Stimulated activated CD8-positive, alpha-beta memory T cell treated with anti-CD3 and anti-CD28 coated beads, Interleukin-15, amount 100 ng/mL, for 4 hours (primary cell): ENCODE data around the gene CCR4.
"Not testable (repeated sequence)": the region's sequence is repeated elsewhere in the genome, so short reads cannot be mapped to it uniquely, and the experiment has no call there.

ENCODE experiments used
- DNase-seq, 2 donors: peaks; one replicate each; pipeline ENCODE4 v3.0.0-alpha.2; 2020; ENCODE audit warnings: low read depth in 2 of 2

CCR4 gene

GRCh38 chr3:32951410-32951811 is at the start of gene CCR4:
CCR4 (plus strand) TSS chr3:32951644; CDS start chr3:32953423, 1,779 bp downstream.
- DNase-seq, result no peak

- peak in 1 of 2 donors; percentile 1 for DNase-seq
Observed at GRCh38 chr3:32902887-32903371, 48.5 kb upstream of the CCR4 start.

GRCh38 chr3:32903953-32904352 is 47.5 kb upstream of the CCR4 start:
- no peak for DNase-seq

GRCh38 chr3:32909999-32910398 is 41.4 kb upstream of the CCR4 start:
- DNase-seq, result no peak

- DNase-seq, result no peak
Observed at GRCh38 chr3:32910954-32911353, 40.5 kb upstream of the CCR4 start.

GRCh38 chr3:32912046-32912445 is 39.4 kb upstream of the CCR4 start:
- no peak for DNase-seq

GRCh38 chr3:32913790-32914446 is 37.5 kb upstream of the CCR4 start:
- DNase-seq, result no peak

GRCh38 chr3:32919920-32920319 is 31.5 kb upstream of the CCR4 start:
- DNase-seq, result no peak

GRCh38 chr3:32922078-32922477 is 29.4 kb upstream of the CCR4 start:
- no peak for DNase-seq

GRCh38 chr3:32930161-32930560 is 21.3 kb upstream of the CCR4 start:
- DNase-seq, result no peak

GRCh38 chr3:32931273-32931672 is 20.2 kb upstream of the CCR4 start:
- DNase-seq, result not testable (repeated sequence)

GRCh38 chr3:32934150-32934742 is 17.2 kb upstream of the CCR4 start:
- no peak for DNase-seq

- no peak for DNase-seq
Observed at GRCh38 chr3:32937331-32937730, 14.1 kb upstream of the CCR4 start.

- not testable (repeated sequence) for DNase-seq
Observed at GRCh38 chr3:32939531-32940284, 11.7 kb upstream of the CCR4 start.

- DNase-seq, result no peak
Observed at GRCh38 chr3:32940726-32941125, 10.7 kb upstream of the CCR4 start.

GRCh38 chr3:32945136-32945535 is 6.3 kb upstream of the CCR4 start:
- DNase-seq, result no peak

- DNase-seq, result not testable (repeated sequence)
Observed at GRCh38 chr3:32945598-32945997, 5.8 kb upstream of the CCR4 start.

GRCh38 chr3:32946973-32947788 is 4.3 kb upstream of the CCR4 start:
- no peak for DNase-seq

- DNase-seq, result peak; percentile 65 to 86
Observed at GRCh38 chr3:32947789-32948238, 3.6 kb upstream of the CCR4 start.

GRCh38 chr3:32948625-32949445 is 2.6 kb upstream of the CCR4 start:
- no peak for DNase-seq

GRCh38 chr3:32950516-32950915 is 928 bp upstream of the CCR4 start:
- no peak for DNase-seq
